ENCODE results near the gene AGAP1. TPM values are rescaled to one million over a fixed set of nuclear protein-coding genes. Genes with fewer than 3 reads are reported as not detected.
"Not testable (repeated sequence)": the region's sequence is repeated elsewhere in the genome, so short reads cannot be mapped to it uniquely, and the experiment has no call there.

The AGAP1 gene
- polyA plus RNA-seq, 4 donors, result 9.8 to 19.2 (median 15.5) TPM

DNA sequence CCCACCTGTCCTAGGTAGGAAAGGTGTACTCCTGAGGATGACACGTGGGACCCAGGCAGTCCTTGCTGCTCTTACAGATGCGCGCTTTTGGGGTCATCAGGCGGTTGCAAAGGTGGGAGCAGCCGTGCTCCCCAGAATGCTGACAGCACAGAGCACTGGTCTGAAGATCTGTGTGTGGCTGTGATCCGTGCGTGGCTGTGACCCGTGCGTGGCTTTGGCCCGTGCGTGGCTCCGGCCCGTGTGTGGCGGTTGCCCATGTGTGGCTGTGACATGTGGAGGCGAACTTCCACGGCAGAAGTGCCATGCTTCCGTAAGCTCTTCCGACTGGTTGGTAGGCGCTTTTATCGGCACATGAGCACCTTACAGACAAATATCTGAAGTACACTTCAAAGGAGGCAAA lies 270.0 kb downstream of the AGAP1 start:
- no peaks in the 10 kb centered on the region for H3K27me3 ChIP-seq (ENCODE audit: control insufficient read depth in 3 of 3, insufficient read depth in 3 of 3, low read length in 3 of 3)
- peaks cover 0 to 36% (median 0%) of the 10 kb centered on the region in 3 donors for H3K36me3 ChIP-seq (ENCODE audit: control insufficient read depth in 3 of 3, insufficient read depth in 2 of 3, low read depth in 1 of 3, low read length in 3 of 3)
- FAIRE-seq (no peak), DNase-seq (no peak)
- no peaks in the 10 kb centered on the region for H3K4me1 ChIP-seq (ENCODE audit: control insufficient read depth in 3 of 3, insufficient read depth in 2 of 3, low read depth in 1 of 3, low read length in 2 of 3)
- no peaks in the 10 kb centered on the region for H3K9me3 ChIP-seq (ENCODE audit: control insufficient read depth in 2 of 2, insufficient read depth in 1 of 2, low read depth in 1 of 2, low read length in 1 of 2)
- 94 to 96% (median 95%) methylated on average over 20 of the region's 20 CpGs for WGBS, 3 donors
- H3K27ac ChIP-seq (ENCODE audit: low read depth in 1 of 3, low read length in 2 of 3), result no peak overlapping the region
- no peak overlapping the region for H3K4me3 ChIP-seq (ENCODE audit: low read depth in 1 of 3, low read length in 3 of 3)

DNA sequence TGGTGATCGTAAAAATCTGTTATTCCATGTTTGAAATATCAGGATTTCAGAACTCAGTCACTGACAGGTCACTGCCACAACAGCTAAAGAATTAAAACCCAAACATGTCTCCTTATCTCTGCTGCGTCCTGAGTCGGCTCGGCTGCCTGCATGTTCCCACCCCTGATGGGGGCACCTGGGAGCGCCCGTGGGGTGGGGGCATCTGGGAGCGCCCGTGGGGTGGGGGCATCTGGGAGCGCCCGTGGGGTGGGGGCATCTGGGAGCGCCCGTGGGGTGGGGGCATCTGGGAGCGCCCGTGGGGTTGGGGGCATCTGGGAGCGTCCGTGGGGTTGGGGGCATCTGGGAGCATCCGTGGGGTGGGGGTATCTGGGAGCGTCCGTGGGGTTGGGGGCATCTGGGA lies 270.6 kb downstream of the AGAP1 start:
- FAIRE-seq; H3K4me3 ChIP-seq (ENCODE audit: low read depth in 1 of 3, low read length in 3 of 3); H3K9me3 ChIP-seq (ENCODE audit: control insufficient read depth in 2 of 2, insufficient read depth in 1 of 2, low read depth in 1 of 2, low read length in 1 of 2); DNase-seq; H3K27me3 ChIP-seq (ENCODE audit: control insufficient read depth in 3 of 3, insufficient read depth in 3 of 3, low read length in 3 of 3); H3K27ac ChIP-seq (ENCODE audit: low read depth in 1 of 3, low read length in 2 of 3); H3K4me1 ChIP-seq (ENCODE audit: control insufficient read depth in 3 of 3, insufficient read depth in 2 of 3, low read depth in 1 of 3, low read length in 2 of 3): not testable (repeated sequence)
- peaks cover 0 to 34% (median 0%) of the 10 kb centered on the region in 3 donors for H3K36me3 ChIP-seq (ENCODE audit: control insufficient read depth in 3 of 3, insufficient read depth in 2 of 3, low read depth in 1 of 3, low read length in 3 of 3)
- 89 to 92% (median 91%) methylated on average over 12 to 19 of the region's 19 CpGs for WGBS, 3 donors

DNA sequence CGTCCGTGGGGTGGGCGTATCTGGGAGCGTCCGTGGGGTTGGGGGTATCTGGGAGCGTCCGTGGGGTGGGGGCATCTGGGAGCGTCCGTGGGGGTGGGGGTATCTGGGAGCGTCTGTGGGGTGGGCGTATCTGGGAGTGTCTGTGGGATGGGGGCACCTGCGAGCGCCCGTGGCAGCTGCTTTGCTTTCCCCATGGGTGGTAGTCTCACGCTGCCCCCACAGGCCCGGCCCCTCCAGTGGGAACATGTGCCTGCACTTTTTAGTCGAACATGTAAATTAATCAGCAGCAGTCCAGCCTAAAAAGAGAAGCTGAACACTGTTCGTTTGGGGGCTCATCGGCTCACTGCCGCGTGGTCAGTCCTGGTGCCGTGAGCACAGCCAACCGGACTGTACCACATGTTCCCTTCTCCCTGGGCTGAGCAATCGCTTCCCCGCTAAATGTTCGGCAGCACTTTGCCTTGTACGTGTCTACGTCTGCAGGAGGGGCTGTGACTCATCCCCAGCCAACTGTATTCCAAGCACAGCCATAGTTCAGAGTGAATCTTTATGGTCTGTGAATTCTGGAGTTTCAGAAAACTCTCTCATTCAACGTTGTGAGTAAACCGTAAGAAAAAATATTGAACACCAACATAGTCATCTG lies 271.5 kb downstream of the AGAP1 start:
- no peak for DNase-seq
- FAIRE-seq, result no peak
- H3K4me1 ChIP-seq (ENCODE audit: control insufficient read depth in 3 of 3, insufficient read depth in 2 of 3, low read depth in 1 of 3, low read length in 2 of 3), result no peaks in the 10 kb centered on the region
- no peak overlapping the region for H3K4me3 ChIP-seq (ENCODE audit: low read depth in 1 of 3, low read length in 3 of 3)
- no peaks in the 10 kb centered on the region for H3K9me3 ChIP-seq (ENCODE audit: control insufficient read depth in 2 of 2, insufficient read depth in 1 of 2, low read depth in 1 of 2, low read length in 1 of 2)
- H3K27me3 ChIP-seq (ENCODE audit: control insufficient read depth in 3 of 3, insufficient read depth in 3 of 3, low read length in 3 of 3), result no peaks in the 10 kb centered on the region
- no peak overlapping the region for H3K27ac ChIP-seq (ENCODE audit: low read depth in 1 of 3, low read length in 2 of 3)
- 88 to 89% (median 88%) methylated on average over 27 to 30 of the region's 30 CpGs for WGBS, 3 donors
- H3K36me3 ChIP-seq (ENCODE audit: control insufficient read depth in 3 of 3, insufficient read depth in 2 of 3, low read depth in 1 of 3, low read length in 3 of 3), result peaks cover 0 to 32% (median 0%) of the 10 kb centered on the region in 3 donors

DNA sequence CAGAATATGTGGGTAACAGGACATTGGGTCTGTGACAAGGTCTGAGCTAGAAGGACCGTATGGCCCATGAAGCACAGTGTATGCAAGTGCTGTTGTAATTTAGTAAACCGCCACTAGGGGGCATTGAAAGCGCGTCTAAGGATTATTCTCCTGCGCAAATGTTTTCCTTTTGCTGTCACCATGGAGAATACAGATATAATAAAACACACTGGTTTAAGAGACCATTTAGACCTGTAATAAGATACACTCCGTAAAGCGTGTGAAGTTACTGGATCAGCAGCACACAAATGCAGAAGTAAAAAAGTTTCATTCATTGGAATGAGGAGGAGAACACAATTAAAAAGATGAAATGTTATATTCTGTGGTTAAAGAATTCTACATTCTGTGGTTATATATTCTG lies 272.4 kb downstream of the AGAP1 start:
- no peak overlapping the region for H3K27ac ChIP-seq (ENCODE audit: low read depth in 1 of 3, low read length in 2 of 3)
- FAIRE-seq, result no peak

DNA sequence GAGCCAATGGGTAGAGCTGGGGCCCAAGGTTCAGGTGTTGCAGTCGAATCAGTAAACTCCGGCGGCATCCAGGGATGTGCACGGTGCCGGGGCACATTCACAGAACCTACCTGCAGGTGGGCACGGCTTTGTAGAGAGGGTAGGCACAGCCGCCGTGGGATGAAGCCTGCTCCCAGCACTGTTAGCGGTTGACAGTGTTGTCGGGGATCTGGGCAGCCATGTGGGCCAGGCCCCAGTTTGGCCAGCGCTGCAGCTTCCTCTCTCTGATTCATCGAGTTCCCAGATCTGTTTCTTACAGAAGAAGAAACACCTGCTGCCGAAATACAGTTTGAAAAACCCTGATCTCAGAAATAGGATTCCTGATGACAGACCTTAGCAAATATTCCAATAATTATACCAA lies 274.8 kb downstream of the AGAP1 start:
- H3K4me3 ChIP-seq (ENCODE audit: low read depth in 1 of 3, low read length in 3 of 3), result no peak overlapping the region
- no peaks in the 10 kb centered on the region for H3K4me1 ChIP-seq (ENCODE audit: control insufficient read depth in 3 of 3, insufficient read depth in 2 of 3, low read depth in 1 of 3, low read length in 2 of 3)
- DNase-seq (no peak), FAIRE-seq (no peak)
- H3K36me3 ChIP-seq (ENCODE audit: control insufficient read depth in 3 of 3, insufficient read depth in 2 of 3, low read depth in 1 of 3, low read length in 3 of 3), result peaks cover 0 to 34% (median 0%) of the 10 kb centered on the region in 3 donors
- WGBS, 3 donors, result 90 to 94% (median 94%) methylated on average over 13 of the region's 13 CpGs
- H3K27me3 ChIP-seq (ENCODE audit: control insufficient read depth in 3 of 3, insufficient read depth in 3 of 3, low read length in 3 of 3), result no peaks in the 10 kb centered on the region
- no peaks in the 10 kb centered on the region for H3K9me3 ChIP-seq (ENCODE audit: control insufficient read depth in 2 of 2, insufficient read depth in 1 of 2, low read depth in 1 of 2, low read length in 1 of 2)
- no peak overlapping the region for H3K27ac ChIP-seq (ENCODE audit: low read depth in 1 of 3, low read length in 2 of 3)

More for the DNA sequence above, 272.4 kb downstream of the AGAP1 start:
- Histone ChIP-seq H3K27me3 (ENCODE audit: control insufficient read depth in 3 of 3, insufficient read depth in 3 of 3, low read length in 3 of 3) (no peaks in the 10 kb centered on the region), H3K36me3 (ENCODE audit: control insufficient read depth in 3 of 3, insufficient read depth in 2 of 3, low read depth in 1 of 3, low read length in 3 of 3) (peaks cover 0 to 37% (median 0%) of the 10 kb centered on the region in 3 donors), H3K4me3 (ENCODE audit: low read depth in 1 of 3, low read length in 3 of 3) (no peak overlapping the region), H3K4me1 (ENCODE audit: control insufficient read depth in 3 of 3, insufficient read depth in 2 of 3, low read depth in 1 of 3, low read length in 2 of 3) (no peaks in the 10 kb centered on the region), H3K9me3 (ENCODE audit: control insufficient read depth in 2 of 2, insufficient read depth in 1 of 2, low read depth in 1 of 2, low read length in 1 of 2) (no peaks in the 10 kb centered on the region)
- DNase-seq, result peak; percentile 79 to 92
- WGBS, 3 donors, result 1 to 4% (median 2%) methylated on average over 7 of the region's 7 CpGs

DNA sequence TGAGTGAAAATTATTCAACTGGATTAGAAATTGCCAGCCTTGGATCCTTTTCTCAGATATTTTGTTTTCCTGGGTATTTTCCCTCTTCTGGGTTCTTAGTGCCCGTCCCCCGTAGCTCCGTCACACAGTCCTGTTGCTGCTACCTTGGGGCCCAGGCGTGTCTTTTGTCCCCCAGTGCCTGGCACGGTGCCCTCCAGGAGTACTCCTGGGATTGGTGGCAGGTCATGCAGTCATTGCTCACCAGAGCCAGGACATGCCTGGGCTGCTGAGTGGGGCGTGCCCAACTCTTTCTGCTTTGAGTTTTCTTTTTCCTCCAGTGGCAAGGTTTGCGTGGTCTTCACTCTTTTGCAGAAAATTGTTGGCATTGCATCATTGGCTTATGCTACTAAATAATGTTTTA lies 275.2 kb downstream of the AGAP1 start:
- Histone ChIP-seq H3K27me3 (ENCODE audit: control insufficient read depth in 3 of 3, insufficient read depth in 3 of 3, low read length in 3 of 3) (no peaks in the 10 kb centered on the region), H3K36me3 (ENCODE audit: control insufficient read depth in 3 of 3, insufficient read depth in 2 of 3, low read depth in 1 of 3, low read length in 3 of 3) (peaks cover 0 to 29% (median 0%) of the 10 kb centered on the region in 3 donors), H3K27ac (ENCODE audit: low read depth in 1 of 3, low read length in 2 of 3) (no peak overlapping the region), H3K4me1 (ENCODE audit: control insufficient read depth in 3 of 3, insufficient read depth in 2 of 3, low read depth in 1 of 3, low read length in 2 of 3) (no peaks in the 10 kb centered on the region), H3K4me3 (ENCODE audit: low read depth in 1 of 3, low read length in 3 of 3) (no peak overlapping the region), H3K9me3 (ENCODE audit: control insufficient read depth in 2 of 2, insufficient read depth in 1 of 2, low read depth in 1 of 2, low read length in 1 of 2) (no peaks in the 10 kb centered on the region)
- no peak for FAIRE-seq
- WGBS, 3 donors, result 88 to 95% (median 89%) methylated on average over 7 of the region's 7 CpGs
- DNase-seq, result no peak

DNA sequence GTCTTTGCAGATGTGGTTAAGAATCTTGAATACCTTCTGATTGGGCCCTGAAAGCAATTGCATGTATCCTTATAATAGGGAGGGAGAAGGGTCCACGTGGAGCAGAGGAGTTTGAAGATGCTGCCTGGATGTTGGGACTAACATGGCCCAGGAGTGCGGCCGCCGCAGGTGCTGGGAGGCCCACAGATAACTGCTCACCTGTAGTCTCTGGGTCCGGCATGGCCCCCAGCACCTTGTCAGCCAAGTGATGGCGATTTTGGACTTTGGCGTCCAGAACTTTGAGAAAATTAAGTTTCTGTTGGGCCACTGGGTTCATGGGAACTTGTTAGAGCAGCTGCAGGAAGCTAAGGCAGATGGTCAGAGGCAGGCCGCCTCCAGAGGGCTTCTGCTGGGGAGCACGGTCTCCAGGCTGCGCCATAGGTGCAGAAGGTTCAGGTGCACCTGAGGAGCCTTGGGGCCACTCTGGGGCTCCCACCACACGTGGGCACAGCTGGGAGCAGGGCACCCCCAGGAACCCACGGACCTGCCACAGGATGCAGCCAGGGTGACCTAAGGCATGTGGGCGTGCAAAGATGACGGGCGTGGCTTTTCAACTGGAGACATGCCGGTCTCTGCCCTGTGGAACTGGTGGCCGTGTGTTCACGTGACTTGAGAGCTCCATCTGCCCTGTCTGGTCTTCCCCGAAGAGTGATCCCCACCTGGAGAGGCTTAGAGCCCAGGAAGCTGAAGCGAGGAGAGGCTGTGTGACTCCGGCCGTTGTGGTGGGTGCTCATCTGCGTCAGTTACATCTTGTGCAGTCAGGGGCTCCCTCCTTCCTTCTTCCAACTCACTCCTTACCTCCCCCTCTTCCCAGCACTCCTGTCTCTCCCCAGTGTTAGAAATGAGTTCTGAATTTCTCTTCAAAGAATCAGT lies 277.3 kb downstream of the AGAP1 start:
- H3K27me3 ChIP-seq (ENCODE audit: control insufficient read depth in 3 of 3, insufficient read depth in 3 of 3, low read length in 3 of 3), result no peaks in the 10 kb centered on the region

DNA sequence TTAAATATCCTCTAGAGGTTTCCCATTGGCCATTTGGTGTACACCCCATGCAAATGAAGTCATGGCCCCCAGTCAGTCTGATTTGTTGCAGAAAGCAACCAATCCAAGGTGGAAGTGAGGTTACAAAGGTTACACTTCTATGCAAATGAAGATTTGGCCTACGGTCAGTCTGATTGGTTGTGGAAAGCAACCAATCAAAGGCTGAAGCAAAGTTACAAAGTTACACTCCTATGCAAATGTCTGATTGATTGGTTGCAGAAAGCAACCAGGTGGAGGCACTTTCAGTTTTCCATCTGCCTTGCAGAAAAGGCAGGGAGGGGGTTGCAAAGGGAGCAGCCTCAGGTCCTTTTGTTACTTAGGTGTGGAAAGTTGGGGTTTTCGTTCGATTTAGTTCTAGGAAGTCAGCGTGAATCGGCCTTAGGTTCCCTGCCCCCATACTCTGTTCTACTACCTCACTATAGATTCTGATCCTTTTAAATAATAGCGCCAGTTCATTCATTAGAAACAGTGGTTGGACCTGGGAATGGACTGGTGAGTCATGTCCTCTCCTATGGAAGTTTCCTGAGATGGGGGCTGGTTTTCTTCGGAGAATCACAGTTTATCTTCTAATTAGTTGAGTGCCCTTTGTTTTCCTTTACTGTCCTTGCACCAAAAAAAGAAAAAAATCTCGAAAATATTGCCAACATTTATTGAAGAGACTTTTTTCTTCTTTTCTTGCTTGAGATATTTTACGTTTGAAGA lies 279.5 kb downstream of the AGAP1 start:
- FAIRE-seq (no peak), DNase-seq (peak; percentile 44 to 80)
- Histone ChIP-seq H3K36me3 (ENCODE audit: control insufficient read depth in 3 of 3, insufficient read depth in 2 of 3, low read depth in 1 of 3, low read length in 3 of 3) (peaks cover 0 to 34% (median 0%) of the 10 kb centered on the region in 3 donors), H3K27ac (ENCODE audit: low read depth in 1 of 3, low read length in 2 of 3) (no peak overlapping the region), H3K9me3 (ENCODE audit: control insufficient read depth in 2 of 2, insufficient read depth in 1 of 2, low read depth in 1 of 2, low read length in 1 of 2) (no peaks in the 10 kb centered on the region), H3K27me3 (ENCODE audit: control insufficient read depth in 3 of 3, insufficient read depth in 3 of 3, low read length in 3 of 3) (no peaks in the 10 kb centered on the region), H3K4me1 (ENCODE audit: control insufficient read depth in 3 of 3, insufficient read depth in 2 of 3, low read depth in 1 of 3, low read length in 2 of 3) (peaks cover 0 to 14% (median 0%) of the 10 kb centered on the region in 3 donors), H3K4me3 (ENCODE audit: low read depth in 1 of 3, low read length in 3 of 3) (no peak overlapping the region)
- WGBS, 3 donors, result 79 to 84% (median 83%) methylated on average over 9 of the region's 9 CpGs

More for the DNA sequence above, 277.3 kb downstream of the AGAP1 start:
- Histone ChIP-seq H3K9me3 (ENCODE audit: control insufficient read depth in 2 of 2, insufficient read depth in 1 of 2, low read depth in 1 of 2, low read length in 1 of 2) (no peaks in the 10 kb centered on the region), H3K36me3 (ENCODE audit: control insufficient read depth in 3 of 3, insufficient read depth in 2 of 3, low read depth in 1 of 3, low read length in 3 of 3) (peaks cover 0 to 27% (median 0%) of the 10 kb centered on the region in 3 donors), H3K27ac (ENCODE audit: low read depth in 1 of 3, low read length in 2 of 3) (no peak overlapping the region), H3K4me1 (ENCODE audit: control insufficient read depth in 3 of 3, insufficient read depth in 2 of 3, low read depth in 1 of 3, low read length in 2 of 3) (peaks cover 0 to 9% (median 0%) of the 10 kb centered on the region in 3 donors), H3K4me3 (ENCODE audit: low read depth in 1 of 3, low read length in 3 of 3) (no peak overlapping the region)
- 84 to 87% (median 86%) methylated on average over 23 of the region's 23 CpGs for WGBS, 3 donors
- DNase-seq (peak in 1 of 2 donors; percentile 24), FAIRE-seq (no peak)
